ENCODE data around the gene RNF227.
"Not testable (repeated sequence)": the region's sequence is repeated elsewhere in the genome, so short reads cannot be mapped to it uniquely, and the experiment has no call there.

Gene RNF227

DNA sequence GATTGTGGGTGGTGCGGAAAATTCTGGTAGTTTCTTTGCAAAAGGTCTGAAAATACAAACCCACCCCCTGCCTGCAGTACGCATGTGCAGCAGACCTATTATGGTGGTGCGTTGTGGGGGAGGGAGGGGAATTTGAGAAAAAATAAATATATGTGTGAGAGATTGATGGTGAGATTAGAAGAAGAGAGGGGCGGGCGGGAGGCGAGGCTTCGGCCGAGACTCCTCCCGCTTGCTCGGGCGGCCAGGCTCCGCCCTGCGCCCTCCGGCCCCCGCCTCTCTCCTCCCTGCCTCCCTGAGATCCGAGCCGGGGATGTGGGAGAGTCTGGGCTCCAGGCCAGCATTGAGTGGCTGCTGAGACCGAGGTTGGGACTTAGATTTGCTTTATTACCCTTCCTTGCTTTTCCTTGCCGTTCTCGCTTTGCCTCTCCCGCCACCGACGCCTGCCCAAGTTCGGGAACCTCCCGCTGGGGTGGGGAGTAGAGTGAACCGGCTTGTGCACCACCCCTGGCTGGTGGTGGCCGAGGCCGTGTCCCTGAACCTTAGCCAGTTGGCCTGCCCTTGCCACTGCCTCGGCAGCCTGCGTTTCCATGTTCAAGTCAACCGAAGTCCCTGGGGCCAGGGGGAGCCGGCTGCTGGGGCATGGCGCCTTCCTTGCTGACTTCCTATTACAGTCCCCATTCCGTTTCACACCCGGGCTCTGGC lies 28.5 kb downstream of the RNF227 start:
- peak; percentile 82 for DNase-seq

DNA sequence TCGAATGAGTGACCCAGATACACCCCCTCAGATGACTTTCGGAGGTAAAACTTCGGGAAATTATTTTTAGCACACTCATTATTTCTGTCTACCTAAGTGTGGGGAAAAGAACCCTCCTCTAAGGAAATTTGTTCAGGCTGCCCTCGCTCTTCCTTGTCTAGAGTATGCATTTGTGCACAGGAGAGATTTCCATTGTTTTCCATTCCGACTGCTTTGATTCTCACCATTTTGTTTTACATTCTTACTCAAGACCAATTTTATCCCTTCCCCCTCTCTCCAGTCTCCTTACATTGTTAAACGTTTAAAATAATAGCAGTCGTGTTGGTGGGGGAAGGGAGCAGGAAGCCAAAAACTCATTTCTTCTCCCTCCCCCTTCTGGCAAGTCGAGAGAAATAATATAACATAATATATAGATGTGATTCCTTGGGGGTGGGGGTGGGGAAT lies 29.0 kb downstream of the RNF227 start:
- no peak for DNase-seq

DNA sequence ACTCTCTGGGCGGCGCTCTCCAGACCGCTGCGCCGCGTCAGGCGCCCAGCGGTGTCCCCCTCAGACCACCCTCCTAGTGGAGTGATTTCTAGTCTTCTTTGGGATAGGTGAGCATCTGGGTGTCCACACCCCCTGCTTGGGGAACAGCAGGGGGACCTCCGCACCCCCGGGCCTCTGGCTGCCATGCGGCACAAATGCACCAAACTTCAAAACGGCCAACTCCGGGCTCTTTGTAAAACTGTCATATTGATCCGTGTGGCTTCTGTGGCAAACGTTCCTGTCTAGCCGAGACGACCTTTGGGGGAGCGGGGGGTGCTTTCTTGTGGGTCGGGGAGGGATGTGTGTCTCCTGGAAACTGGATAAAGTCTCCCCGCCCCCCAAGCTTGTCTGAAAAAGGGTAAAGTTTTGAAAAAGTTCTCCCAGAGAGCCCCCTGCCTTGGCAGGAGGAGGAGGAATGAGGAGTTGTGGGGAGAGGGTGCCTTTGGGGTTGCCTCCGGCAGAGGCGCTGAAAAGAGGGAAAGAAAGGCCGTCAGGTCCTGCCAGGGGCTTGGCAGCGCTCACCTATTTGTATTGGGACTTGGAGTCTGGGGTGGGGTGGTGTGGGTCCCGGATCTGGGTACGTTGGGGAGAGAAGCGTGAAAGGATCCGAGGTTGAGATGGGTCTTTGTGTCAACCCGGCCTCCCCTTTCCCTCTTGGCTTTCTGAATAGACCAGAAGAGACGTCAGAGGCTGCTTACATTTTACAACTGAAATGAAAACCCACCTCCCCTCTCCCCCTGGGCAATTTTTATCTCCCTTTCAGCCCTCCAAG lies 29.7 kb downstream of the RNF227 start:
- DNase-seq = peak; percentile 72

DNA sequence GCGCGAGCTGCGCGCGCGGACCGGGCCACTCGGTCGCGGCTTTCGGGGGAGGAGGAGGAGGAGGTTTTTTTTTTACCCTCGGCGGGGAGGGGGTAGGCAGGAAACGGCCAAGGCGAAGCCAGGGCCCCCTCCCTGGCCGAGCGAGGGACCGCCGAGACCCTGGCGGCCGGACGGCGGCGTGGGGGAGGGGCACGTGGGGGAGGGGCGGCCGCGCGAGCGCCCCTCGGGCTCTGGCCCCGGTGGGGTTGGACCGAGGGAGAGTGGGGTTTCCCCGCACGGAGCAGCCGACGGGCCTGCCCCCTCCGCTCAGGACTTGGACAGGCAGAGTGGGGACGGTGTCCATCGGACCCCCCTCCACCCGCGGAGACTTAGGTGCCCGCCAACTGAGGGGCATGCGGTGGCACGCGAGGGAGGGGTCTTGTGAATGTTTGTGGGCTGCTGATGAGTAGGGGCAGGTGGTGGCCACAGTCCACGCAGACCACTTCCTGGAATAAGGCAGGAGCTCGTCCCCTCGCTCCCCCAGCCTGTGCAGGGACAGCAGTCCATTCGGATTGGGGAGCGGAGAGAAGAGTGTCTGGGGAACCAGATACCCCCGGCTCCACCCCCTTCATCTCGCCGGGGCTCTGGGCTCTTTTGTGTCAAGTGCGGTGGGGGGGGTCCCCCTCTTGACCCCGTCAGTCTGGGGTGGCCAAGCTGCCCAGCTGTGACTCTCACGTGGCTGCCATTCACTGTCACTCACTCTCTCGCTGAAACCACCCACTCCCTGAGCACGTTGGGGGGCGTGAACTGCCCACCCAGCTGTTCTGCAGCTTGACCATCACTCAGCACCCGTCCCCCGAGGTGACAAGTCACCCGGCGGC lies 30.5 kb downstream of the RNF227 start:
- DNase-seq = peak; percentile 56

DNA sequence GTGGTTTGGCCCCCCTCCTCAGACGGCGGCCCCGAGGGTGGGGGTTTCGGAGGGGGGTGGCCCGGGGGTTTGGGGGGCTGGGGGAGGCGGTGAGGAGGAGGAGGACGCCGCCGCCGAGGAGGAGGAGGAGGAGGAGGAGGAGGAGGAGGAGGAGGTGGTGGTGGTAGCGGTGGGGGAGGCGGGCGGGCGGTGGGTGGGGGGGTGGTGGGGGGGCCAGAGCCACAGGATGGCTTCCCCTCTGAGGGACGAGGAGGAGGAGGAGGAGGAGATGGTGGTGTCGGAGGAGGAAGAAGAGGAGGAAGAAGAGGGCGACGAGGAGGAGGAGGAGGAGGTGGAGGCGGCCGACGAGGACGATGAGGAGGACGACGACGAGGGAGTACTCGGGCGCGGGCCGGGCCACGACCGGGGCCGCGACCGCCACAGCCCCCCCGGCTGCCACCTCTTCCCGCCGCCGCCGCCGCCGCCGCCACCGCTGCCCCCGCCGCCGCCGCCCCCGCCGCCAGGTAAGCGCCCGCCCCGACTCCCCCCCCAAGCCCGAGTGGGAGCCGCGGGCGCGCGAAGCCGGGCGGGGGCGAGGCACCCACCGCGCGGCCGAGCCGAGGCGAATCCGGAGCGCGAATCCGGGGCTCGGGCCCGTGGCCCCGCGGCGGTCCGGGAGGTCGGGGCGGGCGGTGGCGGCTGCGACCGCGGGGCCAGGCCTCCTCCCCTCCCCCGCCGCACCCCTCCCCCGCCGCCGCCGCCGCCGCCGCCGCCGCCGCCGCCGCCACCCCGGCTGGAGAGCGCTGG lies 31.3 kb downstream of the RNF227 start:
- peak; percentile 66 for DNase-seq

GRCh38 chr17:7883781-7884386 lies 32.2 kb downstream of the RNF227 start:
- peak; percentile 45 for DNase-seq

- no peak for DNase-seq
Measured at GRCh38 chr17:7882629-7883028, 33.5 kb downstream of the RNF227 start.

- no peak for DNase-seq
Measured at GRCh38 chr17:7882068-7882467, 34.0 kb downstream of the RNF227 start.

GRCh38 chr17:7881276-7882054 lies 34.6 kb downstream of the RNF227 start:
- no peak for DNase-seq

DNA sequence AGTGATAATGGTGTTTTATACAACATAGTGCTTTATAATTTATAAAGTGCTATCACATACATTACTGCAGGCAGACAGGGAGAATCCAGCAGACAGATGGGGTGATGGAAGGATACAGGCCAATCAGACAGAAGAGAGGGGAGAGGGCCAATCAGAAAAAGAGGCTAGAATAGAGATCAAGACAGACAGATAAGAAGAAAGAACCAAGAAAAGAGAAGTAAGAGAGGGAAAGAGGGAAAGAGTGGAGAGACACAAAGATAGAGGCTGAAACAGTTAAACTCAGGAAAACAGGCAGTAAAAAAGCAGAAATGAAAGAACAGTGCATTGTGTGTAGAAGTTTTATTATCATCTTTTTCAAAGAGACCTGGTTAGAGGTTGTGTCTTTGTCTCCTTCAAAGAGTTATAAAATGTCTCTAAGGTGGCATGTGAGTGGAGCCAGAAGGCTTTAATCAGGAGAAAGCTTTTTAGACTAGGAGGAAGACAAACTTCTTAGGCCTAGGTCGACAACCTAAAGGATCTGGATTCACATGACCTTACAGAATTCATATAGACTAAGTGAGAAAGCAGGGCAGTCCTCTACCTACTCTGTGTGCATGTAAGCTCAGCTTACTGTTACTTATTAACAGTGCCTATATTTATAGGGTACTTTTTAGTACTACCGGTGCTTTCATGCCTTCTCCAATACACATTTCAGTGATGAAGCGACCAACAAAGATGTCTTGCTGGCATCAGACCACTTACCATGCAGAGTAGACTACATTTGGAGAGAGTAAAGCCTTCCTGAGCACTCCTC lies 35.8 kb downstream of the RNF227 start:
- no peak for DNase-seq

DNA sequence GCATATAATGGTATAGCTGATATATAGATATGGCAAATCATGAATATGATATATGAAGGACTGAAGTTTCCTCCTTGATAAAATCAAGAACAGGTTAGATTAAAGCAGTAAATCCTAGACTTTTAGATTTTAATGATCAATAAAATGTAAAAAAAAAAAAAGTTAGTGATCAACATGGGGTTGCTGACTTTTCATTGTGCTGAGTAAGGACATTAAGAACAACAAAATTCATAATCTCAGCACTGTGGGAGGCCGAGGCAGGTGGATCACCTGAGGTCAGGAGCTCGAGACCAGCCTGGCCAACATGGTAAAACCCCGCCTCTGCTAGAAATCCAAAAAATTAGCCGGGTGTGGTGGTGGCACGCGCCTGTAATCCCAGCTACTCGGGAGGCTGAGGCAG lies 37.9 kb downstream of the RNF227 start:
- DNase-seq = no peak

DNA sequence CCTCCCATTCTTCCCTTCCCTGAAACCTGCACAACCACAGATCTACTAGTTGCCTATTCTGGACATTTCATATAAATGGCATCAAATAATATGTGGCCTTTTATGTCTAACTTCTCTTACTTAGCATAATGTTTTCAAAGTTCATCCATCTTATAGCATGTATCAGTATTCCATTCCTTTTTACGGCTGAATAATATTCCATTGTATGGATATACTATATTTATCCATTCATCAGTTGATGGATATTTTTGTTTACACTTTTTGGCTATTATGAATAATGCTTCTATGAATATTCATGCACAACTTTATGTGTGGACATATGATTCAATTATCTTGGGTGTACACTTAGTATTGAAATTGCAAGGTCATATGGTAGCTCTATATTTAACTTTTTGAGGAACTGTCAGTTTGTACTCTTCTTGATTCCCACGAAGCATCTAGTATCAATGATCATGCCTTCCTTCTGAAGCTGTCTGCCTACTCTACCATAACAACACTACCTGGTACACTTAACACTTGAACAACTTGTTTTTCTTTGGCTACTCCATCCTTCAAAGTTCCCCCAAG lies 40.2 kb downstream of the RNF227 start:
- DNase-seq = no peak

DNA sequence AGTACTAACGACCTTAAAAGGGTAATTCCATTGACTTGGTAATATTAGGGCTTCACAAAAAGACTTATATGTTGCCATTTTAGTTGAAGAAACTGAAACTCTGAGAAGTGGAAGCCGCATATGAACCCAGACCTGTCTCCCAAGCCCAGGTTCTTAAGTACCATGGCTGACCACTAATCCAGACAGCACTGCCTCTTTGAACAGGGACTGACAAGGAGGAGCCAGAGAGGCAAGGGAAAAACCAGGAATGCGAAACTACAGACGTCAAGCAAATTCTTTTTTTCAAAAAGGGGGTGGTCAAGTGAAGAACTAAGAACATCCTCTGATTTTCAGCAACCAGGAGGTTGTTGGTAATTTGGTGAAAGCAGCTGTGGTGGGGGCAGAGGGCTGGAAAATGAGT lies 43.0 kb downstream of the RNF227 start:
- DNase-seq = no peak

- DNase-seq = no peak
Measured at GRCh38 chr17:7867881-7868329, 48.2 kb downstream of the RNF227 start.

DNA sequence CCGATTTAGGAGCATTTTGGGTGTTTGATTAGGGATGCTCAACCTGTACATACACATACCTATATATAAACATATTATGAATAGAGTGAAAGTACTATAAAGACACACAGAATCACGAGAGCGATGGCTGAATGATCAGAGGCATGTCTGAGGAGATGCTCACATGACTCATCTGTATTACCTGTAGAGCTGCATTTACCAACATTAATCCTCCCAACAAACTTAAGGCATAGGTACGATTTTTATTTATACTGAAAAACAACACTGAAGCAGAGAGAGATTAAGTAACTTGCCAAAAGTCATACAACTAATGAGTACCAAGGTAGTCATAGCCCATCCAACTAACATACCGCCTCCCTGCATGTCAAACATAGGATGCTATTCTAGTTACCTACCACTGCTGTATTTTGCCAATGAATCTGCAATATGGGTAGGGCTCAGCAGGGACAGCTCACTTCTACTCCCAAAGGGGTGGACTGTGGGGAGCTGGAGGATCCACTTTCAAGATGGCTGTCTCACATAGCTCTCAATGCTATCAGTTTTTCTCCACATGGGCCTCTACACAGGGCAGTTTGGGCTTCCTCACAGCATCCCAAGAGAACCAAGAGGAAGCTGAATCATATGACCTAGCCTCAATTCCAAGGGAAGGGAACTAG lies 51.0 kb downstream of the RNF227 start:
- no peak for DNase-seq

GRCh38 chr17:7864384-7864783 lies 51.7 kb downstream of the RNF227 start:
- DNase-seq = not testable (repeated sequence)
